Mucosa of descending colon (tissue), 3 donors: Measurements from ENCODE around the gene IMMP2L. TPM values are rescaled to one million over a fixed set of nuclear protein-coding genes. Genes with fewer than 3 reads are reported as not detected.

ENCODE experiments used
- ATAC-seq: fragments of 200-7000 bp; cut with Tn5 transposase; one replicate; pipeline ENCODE4 v1.9.1; 2020; ENCODE audit warnings: mild to moderate bottlenecking, moderate library complexity
- DNase-seq, 3 donors: peaks; one replicate each; pipeline ENCODE4 v3.0.0-alpha.2; 2020
- H3K36me3 ChIP-seq: fragments of 200-600 bp; one replicate; pipeline ENCODE4 v1.8.0; 2021; ENCODE audit warnings: low read depth, mild to moderate bottlenecking
- H3K4me1 ChIP-seq: fragments of 200-600 bp; one replicate; pipeline ENCODE4 v1.8.0; 2021; ENCODE audit warnings: low read depth, mild to moderate bottlenecking
- H3K4me3 ChIP-seq: fragments of 200-600 bp; one replicate; pipeline ENCODE4 v1.8.0; 2021; ENCODE audit warnings: mild to moderate bottlenecking
- H3K9me3 ChIP-seq: fragments of 200-600 bp; one replicate; pipeline ENCODE4 v1.8.0; 2021; ENCODE audit warnings: mild to moderate bottlenecking
- CTCF ChIP-seq: fragments of 200-600 bp; IDR thresholded peaks from one replicate; pipeline ENCODE4 v1.8.0; 2022; ENCODE audit warnings: antibody characterized with exemption, mild to moderate bottlenecking
- intact Hi-C, 2 donors: fragments of 100-400 bp; cut with DNase I in 1 of 2; cut with micrococcal nuclease in 1 of 2; formaldehyde crosslinking; loops; one replicate each; pipeline versions ENCODE4 v1.11.0 to v1.11.1; 2022; cut with DNase I, micrococcal nuclease
- total RNA-seq, 3 donors: library from RNA; stranded (reverse); fragmentation: NEBNext Ultra II Directional in 2 of 3; extraction: Animal tissue kit (Norgen Biotek cat#: 25700) in 2 of 3; gene quantifications; one replicate each; pipeline versions ENCODE4 v1.2.1 to v1.2.4, GENCODE V29; 2021 to 2023
- donor health status: DM: no; HTN: no; CAD: no; lungs with moderate emphysema.
- donor health status: DM: no; HTN: no; CAD: no.
- donor health status: DM: no; HTN: yes; CAD: no.

IMMP2L gene
- total RNA-seq, 3 donors from 2014 or later: 12.1 to 20.7 (median 17.7) TPM

- Histone ChIP-seq H3K4me1 (no peaks in the 10 kb centered on the region), H3K9me3 (no peaks in the 10 kb centered on the region), H3K36me3 (no peaks in the 10 kb centered on the region), H3K4me3 (no peak overlapping the region)
- intact Hi-C loops: no loop called here
- no peak for DNase-seq
- no peak for TF ChIP-seq CTCF
- no peak for ATAC-seq
These were observed 369.5 kb downstream of the IMMP2L start for GRCh38 chr7:111192614-111193413.

- Histone ChIP-seq H3K36me3 (no peaks in the 10 kb centered on the region), H3K9me3 (no peaks in the 10 kb centered on the region), H3K4me3 (no peak overlapping the region), H3K4me1 (no peaks in the 10 kb centered on the region)
- ATAC-seq (no peak), DNase-seq (no peak)
- no peak for TF ChIP-seq CTCF
- intact Hi-C loops: no loop called here
These were observed 371.5 kb downstream of the IMMP2L start for GRCh38 chr7:111190804-111191203.

- intact Hi-C loops: no loop called here
- Histone ChIP-seq H3K4me3 (no peak overlapping the region), H3K4me1 (no peaks in the 10 kb centered on the region), H3K9me3 (no peaks in the 10 kb centered on the region), H3K36me3 (no peaks in the 10 kb centered on the region)
- TF ChIP-seq CTCF: no peak
- DNase-seq (no peak), ATAC-seq (no peak)
These were observed 377.3 kb downstream of the IMMP2L start for GRCh38 chr7:111184987-111185386.

- no peaks in the 10 kb centered on the region for H3K9me3 ChIP-seq
- no peak overlapping the region for H3K4me3 ChIP-seq
- DNase-seq: no peak
- H3K36me3 ChIP-seq: no peaks in the 10 kb centered on the region
- intact Hi-C loops: no loop called here
- TF ChIP-seq CTCF: no peak
- H3K4me1 ChIP-seq: no peaks in the 10 kb centered on the region
- ATAC-seq: no peak
These were observed 379.0 kb downstream of the IMMP2L start for GRCh38 chr7:111183321-111183720.

- no peaks in the 10 kb centered on the region for H3K4me1 ChIP-seq
- no peaks in the 10 kb centered on the region for H3K36me3 ChIP-seq
- no peak for TF ChIP-seq CTCF
- no peak overlapping the region for H3K4me3 ChIP-seq
- H3K9me3 ChIP-seq: no peaks in the 10 kb centered on the region
- ATAC-seq (no peak), DNase-seq (no peak)
- intact Hi-C loops: no loop called here
These were observed 382.0 kb downstream of the IMMP2L start for GRCh38 chr7:111180338-111180737.
